HG03159 (cell line): Measurements from ENCODE around the gene RHOB.
"Not testable (repeated sequence)": the region's sequence is repeated elsewhere in the genome, so short reads cannot be mapped to it uniquely, and the experiment has no call there.

ENCODE experiments used
- ATAC-seq: cut with Tn5 transposase; IDR thresholded peaks from one replicate; pipeline ENCODE4 v1.9.1; 2021; ENCODE audit warnings: mild to moderate bottlenecking, moderate library complexity; ENCODE audit not compliant: unreplicated experiment

Gene RHOB

DNA sequence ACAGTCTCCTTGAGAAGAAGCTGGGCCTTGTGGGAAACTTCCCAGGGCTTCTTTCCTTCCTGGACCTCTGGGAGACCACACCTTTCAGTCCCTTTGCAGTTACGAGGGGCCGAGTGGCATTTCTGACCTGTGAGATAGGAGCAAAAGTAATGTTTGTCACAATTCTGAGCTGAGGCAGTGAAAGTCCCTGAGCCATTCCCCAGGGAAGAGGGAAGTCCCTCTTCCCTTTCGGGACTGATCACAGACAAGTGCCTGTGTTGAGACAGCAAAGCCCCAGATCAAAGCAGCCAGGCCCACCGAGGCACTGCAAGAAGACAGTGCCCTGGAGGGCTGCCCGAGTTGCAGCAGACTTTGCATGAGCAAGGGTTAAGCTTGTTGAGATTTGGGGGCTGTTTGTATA, 41.9 kb downstream of the RHOB start:
- ATAC-seq, result no peak

DNA sequence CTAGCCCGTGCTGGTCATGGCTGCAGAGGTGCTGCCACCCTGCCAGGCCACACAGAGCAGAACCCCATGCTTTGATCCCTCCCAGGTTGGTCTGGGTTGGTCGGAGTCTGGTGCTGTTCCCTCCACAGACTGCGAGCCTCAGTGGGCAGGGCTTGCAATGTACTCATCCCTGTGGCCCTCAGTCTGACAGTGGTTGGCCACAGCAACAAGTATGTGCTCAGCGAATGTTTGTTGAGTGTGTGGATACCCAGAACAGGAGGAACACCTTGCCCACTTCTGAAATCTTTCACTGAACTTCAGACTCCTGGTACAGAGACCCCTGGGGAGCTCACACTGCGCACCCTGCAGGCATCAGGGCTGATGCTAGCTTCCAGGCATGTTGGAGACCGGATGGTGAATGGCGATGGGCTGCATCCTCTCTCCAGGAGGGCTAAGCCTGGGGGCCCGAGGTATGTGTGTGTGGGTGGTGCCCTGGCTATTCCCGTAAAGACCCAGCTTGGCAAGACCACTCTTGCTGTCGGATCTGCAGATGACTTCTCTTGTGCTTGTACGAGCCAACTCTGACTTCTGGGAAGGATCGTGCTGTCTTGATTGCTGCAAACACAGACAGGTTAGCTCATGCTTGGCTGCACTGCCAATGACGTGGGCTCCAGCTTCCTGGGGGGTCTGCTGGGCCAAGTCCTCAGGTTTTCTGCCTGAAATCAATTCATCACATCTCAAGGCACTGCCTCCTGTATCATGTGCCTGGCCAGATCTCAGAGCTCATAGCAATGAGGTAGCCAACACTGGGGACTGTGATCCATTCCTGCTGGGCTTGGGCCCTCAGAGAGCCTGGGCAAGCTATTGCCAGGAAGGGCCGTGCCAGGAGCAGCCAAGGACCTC, 43.7 kb downstream of the RHOB start:
- ATAC-seq, result no peak

DNA sequence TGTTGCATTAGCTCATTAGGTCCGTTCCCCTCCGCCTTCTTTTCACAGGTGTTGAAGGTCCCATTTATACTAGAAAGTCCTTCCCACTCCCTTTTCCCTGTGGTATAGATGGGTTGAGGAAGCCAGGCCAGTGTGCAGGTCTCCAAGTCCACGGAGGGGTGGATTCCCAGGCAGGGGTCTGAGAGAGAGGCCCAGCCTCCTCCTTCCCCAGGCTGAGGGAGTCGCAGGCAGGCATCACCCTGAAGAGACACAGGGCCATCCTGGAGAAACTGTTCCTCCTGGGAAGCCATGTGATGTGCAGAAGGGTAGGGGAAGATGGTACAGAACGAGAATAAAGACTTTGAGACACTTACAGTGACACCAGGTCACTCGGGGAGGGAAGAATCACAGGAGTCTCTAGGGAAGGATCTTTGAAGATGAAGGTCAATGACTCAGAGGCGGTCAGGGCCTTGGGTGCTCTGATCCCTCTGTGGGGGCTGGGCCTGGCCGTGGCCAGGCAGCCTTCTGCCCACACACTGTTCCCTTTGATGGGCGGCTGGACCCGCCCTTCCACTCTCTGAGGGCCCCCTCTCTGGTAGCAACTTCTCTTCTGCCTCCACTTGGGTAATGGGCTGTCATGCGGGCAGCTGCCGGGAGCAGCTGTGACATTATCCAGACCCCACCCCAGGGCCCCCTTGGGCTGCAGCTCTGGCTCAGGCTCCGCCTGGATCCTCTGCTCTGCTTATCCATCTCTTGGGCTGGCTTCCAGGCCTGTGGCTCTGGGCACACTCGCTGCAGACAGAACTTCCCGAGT, 45.1 kb downstream of the RHOB start:
- ATAC-seq, result no peak

- ATAC-seq, result not testable (repeated sequence)
Observed at GRCh38 chr2:20493095-20493494, 46.2 kb downstream of the RHOB start.

GRCh38 chr2:20494241-20494640, 47.4 kb downstream of the RHOB start:
- ATAC-seq, result no peak

- no peak for ATAC-seq
Observed at GRCh38 chr2:20496076-20496872, 49.4 kb downstream of the RHOB start.

- ATAC-seq, result no peak
Observed at GRCh38 chr2:20496942-20497341, 50.1 kb downstream of the RHOB start.
